Measurements from ENCODE around the gene THSD7A. TPM values are rescaled to one million over a fixed set of nuclear protein-coding genes. Genes with fewer than 3 reads are reported as not detected.
"Not testable (repeated sequence)": the region's sequence is repeated elsewhere in the genome, so short reads cannot be mapped to it uniquely, and the experiment has no call there.

Gene THSD7A
- total and polyA plus RNA-seq, 11 donors, result 0.11 to 5.2 (median 1.1) TPM

- no peak for DNase-seq
- no peaks in the 10 kb centered on the region for H3K4me1 ChIP-seq
- H3K36me3 ChIP-seq, result no peaks in the 10 kb centered on the region
- TF ChIP-seq POLR2A (IDR thresholded peaks at IDR 0.05) (no peak), CTCF (IDR thresholded peaks at IDR 0.05) (no peak)
- no peaks in the 10 kb centered on the region for H3K9me3 ChIP-seq
- no peak for ATAC-seq
- 94 to 96% (median 95%) methylated on average over 4 of the region's 4 CpGs for WGBS, 4 donors
- H3K27ac ChIP-seq, result no peak overlapping the region
- H3K4me3 ChIP-seq, result no peak overlapping the region
- intact Hi-C loops (cut with DNase I), result no loop called here
- no peaks in the 10 kb centered on the region for H3K27me3 ChIP-seq
Measured at GRCh38 chr7:11448323-11448722, 383.7 kb downstream of the THSD7A start.

- TF ChIP-seq POLR2A (IDR thresholded peaks at IDR 0.05) (no peak), CTCF (IDR thresholded peaks at IDR 0.05) (no peak)
- WGBS, 4 donors, result 94 to 97% (median 96%) methylated on average over 4 of the region's 4 CpGs
- intact Hi-C loops (cut with DNase I), result no loop called here
Measured at GRCh38 chr7:11447106-11447505, 384.9 kb downstream of the THSD7A start.

GRCh38 chr7:11443934-11444333, 388.1 kb downstream of the THSD7A start:
- H3K36me3 ChIP-seq; H3K27me3 ChIP-seq; H3K9me3 ChIP-seq; DNase-seq; H3K27ac ChIP-seq; ATAC-seq; H3K4me1 ChIP-seq; H3K4me3 ChIP-seq; intact Hi-C loops (cut with DNase I): not testable (repeated sequence)
- WGBS, 4 donors, result 94 to 98% (median 95%) methylated on average over 4 of the region's 4 CpGs

More at GRCh38 chr7:11447106-11447505, 384.9 kb downstream of the THSD7A start:
- Histone ChIP-seq H3K27me3 (no peaks in the 10 kb centered on the region), H3K27ac (no peak overlapping the region), H3K9me3 (no peaks in the 10 kb centered on the region), H3K4me3 (no peak overlapping the region), H3K4me1 (no peaks in the 10 kb centered on the region), H3K36me3 (no peaks in the 10 kb centered on the region)
- ATAC-seq, result no peak
- no peak for DNase-seq

GRCh38 chr7:11437994-11438393, 394.0 kb downstream of the THSD7A start:
- intact Hi-C loops (cut with DNase I), result loop anchor here in 1 of 10 donors (10.0 kb wide), 1 partner anchor 287 kb away; no protein-coding TSS in a partner anchor
- no peaks in the 10 kb centered on the region for H3K36me3 ChIP-seq
- H3K27me3 ChIP-seq, result no peaks in the 10 kb centered on the region
- DNase-seq (no peak), ATAC-seq (no peak)
- H3K9me3 ChIP-seq, result peaks cover 0 to 7% (median 0%) of the 10 kb centered on the region in 12 donors
- no peak overlapping the region for H3K4me3 ChIP-seq
- no peak for TF ChIP-seq CTCF (IDR thresholded peaks at IDR 0.05)
- TF ChIP-seq POLR2A (IDR thresholded peaks at IDR 0.05), result no peak
- H3K27ac ChIP-seq, result no peak overlapping the region
- 60 to 71% (median 64%) methylated on average over 1 of the region's 1 CpG for WGBS, 4 donors
- H3K4me1 ChIP-seq, result no peaks in the 10 kb centered on the region

All from heart left ventricle (tissue), 16 donors.